ENCODE data around the gene MERTK. TPM values are rescaled to one million over a fixed set of nuclear protein-coding genes. Genes with fewer than 3 reads are reported as not detected.

MERTK gene
- total and polyA plus RNA-seq, 10 of the 15 experiments (the other 5 are each of a cell fraction or from before 2014, with no cell fraction given) = 0.13 to 30.6 (median 0.50) TPM

DNA sequence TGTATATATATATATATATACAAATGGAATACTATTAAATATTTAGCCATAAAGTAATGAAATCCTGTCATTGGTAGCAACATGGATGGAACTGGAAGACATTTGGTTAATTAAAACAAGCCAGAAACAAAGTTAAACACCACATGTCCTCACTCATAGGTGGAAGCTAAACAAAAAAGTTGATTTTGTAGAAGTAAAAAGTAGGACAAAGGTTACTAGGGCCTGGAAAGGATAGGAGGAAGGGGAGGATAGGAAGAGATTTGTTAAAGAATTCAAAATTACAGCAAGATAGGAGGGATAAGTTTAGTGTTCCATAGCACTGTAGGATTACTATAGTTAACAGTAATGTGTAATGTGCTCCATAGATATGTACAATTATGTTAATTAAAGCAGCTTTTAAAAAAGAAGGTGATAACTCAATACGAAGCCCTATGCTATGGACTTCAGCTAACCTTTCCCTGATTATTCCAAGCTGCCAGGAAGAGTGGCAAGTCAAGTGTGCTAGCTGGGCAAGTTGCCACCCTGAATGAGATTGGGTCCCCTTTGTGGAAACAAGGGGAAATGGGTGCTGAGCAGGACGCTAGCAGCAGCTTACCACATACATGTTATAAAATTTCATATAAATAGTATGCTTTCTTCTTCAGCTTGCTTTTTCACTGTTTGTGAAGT is 12.3 kb downstream of the MERTK start:
- H4K20me1 ChIP-seq (ENCODE audit: control insufficient read depth, insufficient read depth) = no peaks in the 10 kb centered on the region
- no peak overlapping the region for H3K27ac ChIP-seq (ENCODE audit: control insufficient read depth, insufficient read depth)
- CTCF ChIA-PET = interaction anchor here (0.8 to 2.7 kb wide), 5 partner anchors 8 to 90 kb away, joined by 3 to 20 read pairs (median 8); no protein-coding TSS in a partner anchor
- intact Hi-C loops (cut with micrococcal nuclease; ENCODE audit: unreplicated experiment) (no loop called here), in situ Hi-C loops (cut with MboI) (no loop called here)
- DNase-seq (ENCODE audit: low read depth, low spot score) = no peak
- 46% methylated on average over 2 of the region's 2 CpGs for WGBS (ENCODE audit: insufficient coverage, insufficient replicate concordance, low lambda C conversion rate, missing lambda C conversion rate)
- H3K36me3 ChIP-seq (ENCODE audit: control insufficient read depth in 2 of 2, insufficient read depth in 2 of 2, low read length in 1 of 2) = no peaks in the 10 kb centered on the region
- H3K4me3 ChIP-seq = no peak overlapping the region
- H3K9me3 ChIP-seq (replicated peaks; ENCODE audit: control insufficient read depth, insufficient read depth, low read length) = no peaks in the 10 kb centered on the region
- peaks cover 7% of the 10 kb centered on the region for H3K4me1 ChIP-seq (ENCODE audit: control insufficient read depth, insufficient read depth, low read length)
- no peaks in the 10 kb centered on the region for H3K27me3 ChIP-seq (replicated peaks in 1 of 2; ENCODE audit: control insufficient read depth in 2 of 2, insufficient read depth in 2 of 2, low read length in 1 of 2)
- H3K4me2 ChIP-seq (ENCODE audit: control insufficient read depth, insufficient read depth) = no peak overlapping the region
- FAIRE-seq = no peak
- no peak for ATAC-seq
- H3K9ac ChIP-seq (ENCODE audit: control insufficient read depth, insufficient read depth, low read length) = no peak overlapping the region
- RAD21 ChIA-PET (ENCODE audit: unreplicated experiment) = interaction anchor here (1.1 kb wide), 1 partner anchor 10 kb away, joined by 5 read pairs; no protein-coding TSS in a partner anchor
- H3K79me2 ChIP-seq (ENCODE audit: control insufficient read depth, insufficient read depth, low read length) = no peaks in the 10 kb centered on the region
- SMC1A ChIA-PET (ENCODE audit: uncharacterized antibody, unreplicated experiment) = interaction anchor here (0.7 to 2.0 kb wide), 4 partner anchors 8 to 140 kb away, joined by 3 to 6 read pairs (median 4); no protein-coding TSS in a partner anchor
- POLR2A ChIA-PET = interaction anchor here (0.6 to 2.6 kb wide), 3 partner anchors 11 to 135 kb away, joined by 6 to 10 read pairs (median 7); no protein-coding TSS in a partner anchor
- no peak overlapping the region for H2AFZ ChIP-seq (ENCODE audit: control insufficient read depth, low read depth, low read length)
- BruUV-seq (replicated peaks) = no TSS peak
- TF ChIP-seq SMARCA5 (IDR thresholded peaks at IDR 0.05) = no peak
- TF ChIP-seq ZSCAN29 (IDR thresholded peaks at IDR 0.05) = no peak
- TF ChIP-seq KDM1A (IDR thresholded peaks at IDR 0.05; ENCODE audit: borderline replicate concordance) = no peak
- TF ChIP-seq CBX5 (IDR thresholded peaks at IDR 0.05; ENCODE audit: low read depth) = no peak
- TF ChIP-seq ZZZ3 (IDR thresholded peaks at IDR 0.05; ENCODE audit: control insufficient read depth, insufficient read length, low read depth) = no peak
- TF ChIP-seq ETV6 (conservative IDR thresholded peaks at IDR 0.05 in 1 of 2, IDR thresholded peaks at IDR 0.05 in 1 of 2; ENCODE audit: borderline replicate concordance in 1 of 2, low read depth in 1 of 2) = no peak
- no peak for TF ChIP-seq BCLAF1 (IDR thresholded peaks at IDR 0.05)
- TF ChIP-seq ZNF217 (IDR thresholded peaks at IDR 0.05) = no peak
- TF ChIP-seq, protein P1, sequence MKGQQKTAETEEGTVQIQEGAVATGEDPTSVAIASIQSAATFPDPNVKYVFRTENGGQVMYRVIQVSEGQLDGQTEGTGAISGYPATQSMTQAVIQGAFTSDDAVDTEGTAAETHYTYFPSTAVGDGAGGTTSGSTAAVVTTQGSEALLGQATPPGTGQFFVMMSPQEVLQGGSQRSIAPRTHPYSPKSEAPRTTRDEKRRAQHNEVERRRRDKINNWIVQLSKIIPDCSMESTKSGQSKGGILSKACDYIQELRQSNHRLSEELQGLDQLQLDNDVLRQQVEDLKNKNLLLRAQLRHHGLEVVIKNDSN (IDR thresholded peaks at IDR 0.05; ENCODE audit: borderline replicate concordance, extremely low read length, insufficient read depth, low read depth, low read length) = no peak
- TF ChIP-seq SP1 (IDR thresholded peaks at IDR 0.05; ENCODE audit: low read depth, low read length) = no peak
- TF ChIP-seq SUPT20H (IDR thresholded peaks at IDR 0.05; ENCODE audit: borderline replicate concordance, control insufficient read depth, low read depth, low read length) = no peak
- TF ChIP-seq, protein P2, sequence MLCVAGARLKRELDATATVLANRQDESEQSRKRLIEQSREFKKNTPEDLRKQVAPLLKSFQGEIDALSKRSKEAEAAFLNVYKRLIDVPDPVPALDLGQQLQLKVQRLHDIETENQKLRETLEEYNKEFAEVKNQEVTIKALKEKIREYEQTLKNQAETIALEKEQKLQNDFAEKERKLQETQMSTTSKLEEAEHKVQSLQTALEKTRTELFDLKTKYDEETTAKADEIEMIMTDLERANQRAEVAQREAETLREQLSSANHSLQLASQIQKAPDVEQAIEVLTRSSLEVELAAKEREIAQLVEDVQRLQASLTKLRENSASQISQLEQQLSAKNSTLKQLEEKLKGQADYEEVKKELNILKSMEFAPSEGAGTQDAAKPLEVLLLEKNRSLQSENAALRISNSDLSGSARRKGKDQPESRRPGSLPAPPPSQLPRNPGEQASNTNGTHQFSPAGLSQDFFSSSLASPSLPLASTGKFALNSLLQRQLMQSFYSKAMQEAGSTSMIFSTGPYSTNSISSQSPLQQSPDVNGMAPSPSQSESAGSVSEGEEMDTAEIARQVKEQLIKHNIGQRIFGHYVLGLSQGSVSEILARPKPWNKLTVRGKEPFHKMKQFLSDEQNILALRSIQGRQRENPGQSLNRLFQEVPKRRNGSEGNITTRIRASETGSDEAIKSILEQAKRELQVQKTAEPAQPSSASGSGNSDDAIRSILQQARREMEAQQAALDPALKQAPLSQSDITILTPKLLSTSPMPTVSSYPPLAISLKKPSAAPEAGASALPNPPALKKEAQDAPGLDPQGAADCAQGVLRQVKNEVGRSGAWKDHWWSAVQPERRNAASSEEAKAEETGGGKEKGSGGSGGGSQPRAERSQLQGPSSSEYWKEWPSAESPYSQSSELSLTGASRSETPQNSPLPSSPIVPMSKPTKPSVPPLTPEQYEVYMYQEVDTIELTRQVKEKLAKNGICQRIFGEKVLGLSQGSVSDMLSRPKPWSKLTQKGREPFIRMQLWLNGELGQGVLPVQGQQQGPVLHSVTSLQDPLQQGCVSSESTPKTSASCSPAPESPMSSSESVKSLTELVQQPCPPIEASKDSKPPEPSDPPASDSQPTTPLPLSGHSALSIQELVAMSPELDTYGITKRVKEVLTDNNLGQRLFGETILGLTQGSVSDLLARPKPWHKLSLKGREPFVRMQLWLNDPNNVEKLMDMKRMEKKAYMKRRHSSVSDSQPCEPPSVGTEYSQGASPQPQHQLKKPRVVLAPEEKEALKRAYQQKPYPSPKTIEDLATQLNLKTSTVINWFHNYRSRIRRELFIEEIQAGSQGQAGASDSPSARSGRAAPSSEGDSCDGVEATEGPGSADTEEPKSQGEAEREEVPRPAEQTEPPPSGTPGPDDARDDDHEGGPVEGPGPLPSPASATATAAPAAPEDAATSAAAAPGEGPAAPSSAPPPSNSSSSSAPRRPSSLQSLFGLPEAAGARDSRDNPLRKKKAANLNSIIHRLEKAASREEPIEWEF (IDR thresholded peaks at IDR 0.05; ENCODE audit: insufficient replicate concordance, low read depth, low read length) = no peak
- TF ChIP-seq ATF7 (IDR thresholded peaks at IDR 0.05; ENCODE audit: low read depth) = no peak
- TF ChIP-seq NFIC (IDR thresholded peaks at IDR 0.05; ENCODE audit: low read depth, low read length) = no peak

All from GM12878 (cell line).